Stimulated activated CD8-positive, alpha-beta memory T cell treated with anti-CD3 and anti-CD28 coated beads, Interleukin-15, amount 100 ng/mL, for 1 hour (primary cell): ENCODE measurements around the gene CACNG4.

Experiments
- DNase-seq: peaks from one replicate; pipeline ENCODE4 v3.0.0-alpha.2; 2020; ENCODE audit warnings: low read depth

Gene CACNG4

GRCh38 chr17:67043283-67043682 lies 78.8 kb downstream of the CACNG4 start:
- no peak for DNase-seq

GRCh38 chr17:67044016-67044772 lies 79.7 kb downstream of the CACNG4 start, which contains the start of gene CACNG1:
TSS of gene CACNG1 (plus strand) at chr17:67044554. CDS start at chr17:67044661, 107 bp downstream.
- no peak for DNase-seq

GRCh38 chr17:67044940-67045339 lies 80.4 kb downstream of the CACNG4 start:
- no peak for DNase-seq

- no peak for DNase-seq
These were observed 81.9 kb downstream of the CACNG4 start for GRCh38 chr17:67046398-67046797.

GRCh38 chr17:67047382-67047781 lies 82.9 kb downstream of the CACNG4 start:
- no peak for DNase-seq

DNA sequence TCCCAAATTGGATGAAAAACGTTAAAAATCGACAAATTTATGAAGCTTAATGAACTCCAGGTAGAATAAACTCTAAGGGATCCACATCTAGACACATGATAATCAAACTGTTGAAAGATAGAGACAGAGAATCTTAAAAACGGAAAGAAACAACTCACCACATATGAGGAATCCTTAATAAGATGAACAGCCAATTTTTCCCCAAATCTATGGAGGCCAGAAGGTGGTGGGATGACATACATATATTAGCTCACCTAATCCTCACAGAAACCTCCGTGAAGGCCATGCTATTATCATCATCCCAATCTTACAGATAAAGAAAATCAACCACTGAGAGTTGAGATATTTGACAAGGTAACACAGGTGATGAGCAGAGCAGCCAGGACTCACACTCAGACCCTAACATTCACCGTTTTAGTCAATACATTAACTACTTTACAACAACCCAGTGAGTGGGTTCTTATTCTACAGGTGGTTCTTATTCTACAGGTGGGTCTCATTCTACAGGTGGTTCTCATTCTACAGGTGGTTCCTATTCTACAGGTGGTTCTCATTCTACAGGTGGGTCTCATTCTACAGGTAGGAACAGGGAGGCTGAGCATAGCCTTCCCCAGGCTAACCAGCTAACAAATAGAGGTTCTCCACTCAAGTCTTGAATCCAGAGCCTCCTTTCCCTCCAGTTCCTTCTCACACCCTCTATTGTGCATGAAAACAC lies 84.7 kb downstream of the CACNG4 start:
- no peak for DNase-seq

DNA sequence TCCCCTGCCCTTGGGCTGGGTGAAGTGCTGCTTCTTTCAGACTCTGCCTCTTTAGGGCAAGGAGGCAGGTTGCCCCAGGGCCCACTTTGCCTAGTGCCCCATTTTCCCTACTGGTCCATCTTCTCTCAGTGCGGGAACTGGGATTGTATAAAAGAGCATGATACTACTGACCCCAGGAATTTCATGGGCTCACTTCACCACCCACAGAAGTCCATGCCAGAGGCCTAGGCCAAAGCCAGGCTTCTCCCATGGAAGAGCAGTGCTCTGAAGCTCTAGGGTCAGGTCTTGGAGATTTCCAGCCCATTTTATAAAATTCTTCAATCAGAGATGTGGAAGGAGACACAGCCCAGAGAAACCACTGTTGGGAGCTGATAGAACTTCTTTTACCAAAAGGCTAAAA lies 85.6 kb downstream of the CACNG4 start:
- no peak for DNase-seq

- DNase-seq = no peak
These were observed 86.1 kb downstream of the CACNG4 start for GRCh38 chr17:67050471-67051154.

- no peak for DNase-seq
These were observed 86.6 kb downstream of the CACNG4 start for GRCh38 chr17:67051155-67051538.

- no peak for DNase-seq
These were observed 87.3 kb downstream of the CACNG4 start for GRCh38 chr17:67051837-67052236.

DNA sequence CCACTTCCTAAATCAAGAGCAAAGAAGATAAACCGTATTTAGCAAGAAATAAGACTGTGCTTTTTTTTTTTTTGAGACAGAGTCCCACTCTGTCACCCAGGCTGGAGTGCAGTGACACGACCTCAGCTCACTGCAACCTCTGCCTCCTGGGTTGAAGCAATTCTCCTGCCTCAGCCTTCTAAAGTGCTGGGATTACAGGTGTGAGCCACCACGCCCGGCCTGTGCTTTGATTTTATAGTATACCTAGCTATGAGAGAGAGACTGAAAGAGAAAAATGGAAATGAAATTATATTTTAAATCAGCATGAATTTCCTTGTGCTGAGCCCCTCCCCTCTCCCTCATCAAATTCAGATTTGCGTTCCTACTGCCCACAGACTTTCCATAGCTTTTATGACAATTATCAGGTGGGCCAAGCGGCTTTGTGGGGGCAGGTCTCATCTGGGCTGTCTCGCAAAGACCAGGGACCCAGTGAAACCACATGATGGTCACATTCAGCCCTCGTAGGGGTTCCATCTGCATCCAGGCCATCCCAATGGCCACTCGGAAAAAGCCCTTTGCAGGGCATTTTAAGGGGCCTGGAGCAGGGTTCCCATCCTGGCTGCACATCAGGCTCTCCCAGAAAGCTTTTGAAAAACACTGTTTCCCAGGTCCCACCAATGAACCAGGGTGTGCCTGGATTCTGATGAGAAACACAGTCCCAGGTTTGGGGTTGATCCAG lies 88.4 kb downstream of the CACNG4 start:
- no peak for DNase-seq

GRCh38 chr17:67053438-67054000 lies 89.0 kb downstream of the CACNG4 start:
- DNase-seq = no peak

DNA sequence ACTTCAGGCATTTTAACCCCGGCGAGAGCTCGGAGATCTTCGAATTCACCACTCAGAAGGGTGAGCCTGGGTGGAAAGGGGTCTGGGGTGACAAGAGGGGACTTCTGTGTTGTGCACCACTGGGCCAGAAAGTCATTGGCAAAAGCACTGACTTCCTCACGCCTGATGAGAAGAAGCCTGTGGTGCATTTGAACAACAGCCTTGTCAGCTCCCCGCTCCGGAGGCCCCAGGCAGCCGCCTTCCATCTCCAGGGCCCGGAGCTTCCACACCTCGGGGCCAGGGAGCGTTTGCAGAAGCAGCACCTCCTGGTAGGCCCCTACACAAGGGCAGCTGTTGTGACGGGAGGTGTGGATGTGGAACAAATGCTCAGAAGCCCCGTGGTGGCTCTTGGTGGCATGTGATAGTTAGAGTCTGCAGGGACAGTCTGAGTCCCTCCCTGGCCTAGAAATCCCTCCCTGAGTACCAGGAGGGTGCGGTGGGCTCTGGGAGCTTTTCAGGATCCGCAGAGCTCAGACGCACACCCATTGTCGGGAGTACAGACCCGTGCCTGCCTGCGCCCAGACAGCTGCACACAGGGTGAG lies 89.6 kb downstream of the CACNG4 start:
- no peak for DNase-seq

DNA sequence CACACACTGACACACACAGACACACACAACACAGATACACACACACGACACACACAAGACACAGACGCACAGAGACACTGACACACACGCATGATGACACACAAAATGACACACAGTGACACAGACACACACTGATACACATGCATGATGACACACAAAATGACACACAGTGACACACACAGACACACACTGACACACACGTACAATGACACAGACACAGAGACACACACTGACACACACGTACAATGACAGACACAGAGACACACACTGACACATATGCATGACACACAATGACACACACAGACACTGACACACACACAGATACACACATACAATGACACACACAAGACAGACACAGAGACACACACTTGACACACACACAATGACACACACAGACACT lies 90.1 kb downstream of the CACNG4 start:
- DNase-seq = no peak

GRCh38 chr17:67055041-67055443 lies 90.5 kb downstream of the CACNG4 start:
- no peak for DNase-seq

GRCh38 chr17:67055811-67056745 lies 91.6 kb downstream of the CACNG4 start:
- no peak for DNase-seq

- DNase-seq = no peak
These were observed 92.4 kb downstream of the CACNG4 start for GRCh38 chr17:67056746-67057490.

- DNase-seq = no peak
These were observed 93.5 kb downstream of the CACNG4 start for GRCh38 chr17:67058036-67058435.

GRCh38 chr17:67059372-67059771 lies 94.9 kb downstream of the CACNG4 start:
- DNase-seq = no peak

- DNase-seq = no peak
These were observed 98.6 kb downstream of the CACNG4 start for GRCh38 chr17:67063141-67063540.
